Fibroblast of mammary gland (primary cell): ENCODE measurements around the gene TTLL8.

Experiments used
- DNase-seq: peaks from one replicate; pipeline ENCODE4 v3.0.0-alpha.2; 2010; ENCODE audit warnings: low read depth
- H3K4me3 ChIP-seq: 2 replicates; pipeline ENCODE4 v1.5.1; 2011; ENCODE audit warnings: low read depth, mild to moderate bottlenecking, low read length, moderate library complexity; ENCODE audit not compliant: control insufficient read depth
- CTCF ChIP-seq: conservative IDR thresholded peaks from 2 replicates; pipeline ENCODE4 v1.5.1; 2011; ENCODE audit warnings: low read depth, low read length, inconsistent platforms; ENCODE audit not compliant: control insufficient read depth, insufficient read depth

Gene TTLL8

GRCh38 chr22:50027639-50028537, 30.2 kb downstream of the TTLL8 start:
- TF ChIP-seq CTCF: no peak
- H3K4me3 ChIP-seq: no peak overlapping the region
- no peak for DNase-seq

GRCh38 chr22:50025993-50026392, 32.1 kb downstream of the TTLL8 start:
- no peak for DNase-seq
- TF ChIP-seq CTCF: no peak
- no peak overlapping the region for H3K4me3 ChIP-seq

- H3K4me3 ChIP-seq: no peak overlapping the region
- no peak for DNase-seq
- TF ChIP-seq CTCF: no peak
Observed at GRCh38 chr22:50022171-50022819, 35.8 kb downstream of the TTLL8 start.

- DNase-seq: no peak
- H3K4me3 ChIP-seq: no peak overlapping the region
- TF ChIP-seq CTCF: no peak
Observed at GRCh38 chr22:50020606-50021005, 37.5 kb downstream of the TTLL8 start.

- TF ChIP-seq CTCF: no peak
Observed at GRCh38 chr22:50019316-50019715, 38.8 kb downstream of the TTLL8 start.

GRCh38 chr22:50018608-50019285, 39.4 kb downstream of the TTLL8 start:
- no peak overlapping the region for H3K4me3 ChIP-seq
- DNase-seq: no peak
- no peak for TF ChIP-seq CTCF

More at GRCh38 chr22:50019316-50019715, 38.8 kb downstream of the TTLL8 start:
- DNase-seq: no peak
- no peak overlapping the region for H3K4me3 ChIP-seq
